DMS 273 treated with DMSO at 0.1 percent for 48 hours (cell line): Measurements from ENCODE around the gene ETFRF1.

Experiments
- DNase-seq: peaks from one replicate; lab custom pipeline; 2025; lab: John Stamatoyannopoulos, UW

ETFRF1 gene

DNA sequence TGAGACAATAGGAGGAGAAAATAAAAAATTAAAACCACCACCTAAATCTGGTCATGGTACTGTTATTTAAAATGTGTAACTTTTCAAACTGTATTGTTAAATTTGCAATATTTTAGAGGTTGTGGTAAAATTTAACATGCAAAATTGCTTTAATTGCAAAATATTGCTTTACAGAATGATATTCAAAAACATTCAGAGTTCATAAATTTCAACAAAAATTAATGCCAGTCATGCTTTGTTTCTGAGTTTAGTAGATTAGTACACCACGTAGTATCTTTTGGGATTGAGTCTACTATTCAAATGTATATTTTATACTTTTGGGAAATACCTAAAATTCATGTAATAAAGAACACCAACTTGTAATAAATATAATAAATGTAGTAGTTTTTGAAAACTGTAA is 18.3 kb downstream of the ETFRF1 start:
- DNase-seq, result no peak

DNA sequence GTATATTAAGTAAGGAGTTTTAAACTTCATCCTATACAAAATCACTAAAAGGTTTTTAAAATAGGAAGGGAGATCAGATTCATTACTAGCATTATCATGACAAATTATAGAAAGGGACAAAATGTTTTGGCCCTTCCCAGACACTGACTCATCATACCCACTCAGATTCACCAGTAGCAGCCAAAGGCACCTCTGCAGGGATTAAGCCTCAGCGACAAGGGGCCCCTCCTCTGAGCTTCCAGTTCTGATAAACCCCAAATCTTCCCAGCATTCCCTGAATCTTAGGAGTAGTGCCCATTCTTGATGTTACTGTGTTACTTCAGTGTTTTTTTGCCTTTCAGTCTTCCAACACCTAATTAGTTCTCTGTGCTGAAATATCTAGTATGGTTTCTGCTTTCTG is 41.2 kb downstream of the ETFRF1 start:
- DNase-seq, result no peak

DNA sequence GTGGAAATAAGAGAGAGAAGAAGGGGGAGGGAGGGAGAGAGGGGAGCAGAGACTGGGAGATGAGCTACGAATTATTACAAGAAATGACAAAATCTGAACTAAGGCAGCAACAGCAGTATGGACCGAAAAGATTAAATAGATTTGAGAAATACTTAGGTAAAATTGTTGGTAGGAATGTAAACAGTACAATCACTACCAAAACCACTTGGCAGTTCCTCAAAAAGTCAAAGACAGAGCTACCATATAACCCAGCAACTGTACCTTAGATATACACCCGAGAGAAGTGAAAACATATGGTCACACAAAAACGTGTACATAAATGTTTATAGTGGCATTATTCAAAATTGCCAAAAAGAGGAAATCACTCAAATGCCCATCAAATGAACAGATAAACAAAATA is 41.6 kb downstream of the ETFRF1 start:
- no peak for DNase-seq

GRCh38 chr12:25241167-25242020 is 46.4 kb downstream of the ETFRF1 start:
- DNase-seq, result no peak

- no peak for DNase-seq
Measured at GRCh38 chr12:25242981-25243679, 48.1 kb downstream of the ETFRF1 start.

DNA sequence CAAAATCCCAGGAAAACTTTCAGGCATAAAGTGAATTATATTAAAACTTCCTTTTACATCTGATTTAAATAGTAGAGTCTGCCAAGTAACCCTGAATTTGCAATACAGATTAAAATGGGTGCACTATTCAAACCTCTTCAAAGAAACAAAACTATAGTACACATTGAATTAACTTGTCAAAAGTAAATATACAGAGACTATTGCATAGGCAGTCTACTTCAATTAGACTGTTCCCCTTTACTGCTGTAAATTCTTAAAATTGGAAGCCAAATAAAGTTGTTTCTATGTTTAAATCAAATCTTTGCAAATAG is 48.6 kb downstream of the ETFRF1 start:
- DNase-seq, result no peak

DNA sequence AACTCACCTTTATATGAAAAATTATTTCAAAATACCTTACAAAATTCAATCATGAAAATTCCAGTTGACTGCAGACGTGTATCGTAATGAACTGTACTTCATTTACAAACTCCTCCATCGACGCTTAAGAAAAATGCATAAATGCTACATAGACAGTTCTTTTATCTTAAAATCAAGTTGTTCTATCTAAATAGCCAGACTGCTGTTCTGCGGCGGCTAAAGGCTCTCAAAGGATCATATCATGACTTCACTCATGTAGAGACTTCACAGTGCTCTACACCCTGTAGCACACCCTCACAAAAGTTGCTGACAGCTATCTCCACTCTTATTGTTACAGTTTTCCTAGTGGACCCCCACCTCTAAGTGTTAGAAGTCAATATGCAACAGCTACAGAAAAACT is 50.5 kb downstream of the ETFRF1 start:
- no peak for DNase-seq

- no peak for DNase-seq
Measured at GRCh38 chr12:25248137-25248536, 53.1 kb downstream of the ETFRF1 start.

DNA sequence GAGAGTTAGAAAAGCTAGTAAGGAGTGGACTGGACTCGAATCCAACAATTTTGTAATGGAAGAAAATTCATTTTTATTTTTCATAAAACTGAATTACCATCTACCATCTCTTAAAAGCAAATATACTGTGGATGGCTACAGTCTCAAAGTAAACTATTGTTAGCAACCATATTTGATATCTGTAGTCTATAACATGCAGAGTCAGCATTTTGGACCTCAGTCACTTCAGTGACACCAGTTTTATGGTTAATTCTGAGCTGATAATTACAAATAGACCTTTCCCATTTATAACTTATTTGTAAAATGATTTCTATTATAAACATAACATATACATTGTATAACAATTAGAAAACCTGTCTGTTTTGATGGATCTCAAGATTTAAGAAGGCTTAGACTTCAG is 53.7 kb downstream of the ETFRF1 start:
- no peak for DNase-seq

DNA sequence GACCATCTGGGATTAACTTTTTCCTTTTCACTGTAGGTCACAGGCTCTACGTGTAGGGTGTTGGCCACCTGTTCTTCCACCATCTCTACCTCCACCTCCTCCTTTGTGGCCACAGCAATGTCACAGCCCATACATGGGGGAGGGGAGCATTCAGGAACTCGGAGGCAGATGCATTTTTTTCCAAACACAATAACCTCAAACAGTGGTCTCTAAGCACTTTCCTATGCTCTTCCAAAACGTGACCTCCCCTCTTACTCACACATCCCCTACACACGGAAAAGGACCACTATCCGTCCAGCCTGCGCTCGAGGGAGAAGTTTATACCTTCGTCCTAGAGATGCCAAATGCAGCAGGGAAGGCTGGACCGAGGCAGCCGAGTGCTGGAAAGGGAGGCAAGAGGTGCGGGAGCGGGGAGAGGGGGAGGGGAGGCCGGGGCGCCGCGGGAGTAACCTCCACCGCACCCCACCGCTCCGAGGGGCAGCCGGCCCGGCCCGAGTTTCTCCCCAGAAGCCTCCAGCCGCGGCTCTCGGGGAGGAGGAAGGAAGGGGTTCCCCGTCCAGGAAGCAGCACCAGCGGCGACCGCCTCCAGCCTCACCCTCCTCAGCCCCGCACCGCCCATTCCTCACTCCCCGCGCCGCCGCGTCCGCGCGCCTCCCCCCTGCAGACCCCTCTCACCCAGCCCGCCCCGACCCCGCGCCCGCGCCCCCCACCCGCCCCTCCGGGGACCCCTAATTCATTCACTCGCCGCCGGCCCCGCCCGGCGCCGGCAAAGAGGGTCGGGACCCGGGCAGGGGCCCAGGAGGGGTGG is 55.1 kb downstream of the ETFRF1 start:
- no peak for DNase-seq

DNA sequence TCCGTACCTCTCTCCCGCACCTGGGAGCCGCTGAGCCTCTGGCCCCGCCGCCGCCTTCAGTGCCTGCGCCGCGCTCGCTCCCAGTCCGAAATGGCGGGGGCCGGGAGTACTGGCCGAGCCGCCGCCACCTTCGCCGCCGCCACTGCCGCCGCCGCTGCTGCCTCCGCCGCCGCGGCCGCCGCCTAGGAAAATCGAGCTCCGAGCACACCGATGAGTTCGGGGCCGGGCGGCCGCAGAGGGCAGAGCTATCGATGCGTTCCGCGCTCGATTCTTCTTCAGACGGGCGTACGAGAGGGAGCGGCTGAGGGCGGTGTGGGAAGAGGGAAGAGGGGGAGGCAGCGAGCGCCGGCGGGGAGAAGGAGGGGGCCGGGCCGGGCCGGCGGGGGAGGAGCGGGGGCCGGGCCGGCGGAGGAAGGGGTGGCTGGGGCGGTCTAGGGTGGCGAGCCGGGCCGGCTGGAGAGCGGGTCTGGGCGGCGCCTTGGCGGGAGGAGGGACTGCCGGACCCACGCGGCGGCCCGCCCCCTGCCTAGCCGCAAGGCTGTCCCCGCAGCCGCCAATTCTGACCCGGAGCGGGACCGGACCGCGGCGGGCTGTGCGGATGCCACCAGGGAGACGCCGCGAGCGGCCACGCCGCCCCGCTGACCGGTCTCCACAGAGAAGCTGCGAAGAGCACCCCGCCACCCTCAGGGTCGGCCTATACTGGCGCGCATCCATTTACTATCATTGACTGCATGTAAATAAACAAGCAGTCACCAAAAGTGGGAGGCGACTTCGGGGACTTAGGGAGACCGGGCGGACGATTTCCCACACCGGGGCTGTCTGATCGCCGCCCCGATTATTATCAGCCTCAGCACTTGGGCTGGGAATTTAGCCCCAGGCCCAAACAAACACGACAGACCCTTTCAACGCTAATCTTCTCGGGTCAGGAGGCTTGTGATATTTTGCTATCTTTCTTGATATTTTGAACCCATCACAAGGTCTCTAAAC is 56.0 kb downstream of the ETFRF1 start, which contains the start of gene KRAS:
TSS of gene KRAS (minus strand) at position 186 of the 987 bp plus-strand sequence.
- peak; percentile 62 for DNase-seq

DNA sequence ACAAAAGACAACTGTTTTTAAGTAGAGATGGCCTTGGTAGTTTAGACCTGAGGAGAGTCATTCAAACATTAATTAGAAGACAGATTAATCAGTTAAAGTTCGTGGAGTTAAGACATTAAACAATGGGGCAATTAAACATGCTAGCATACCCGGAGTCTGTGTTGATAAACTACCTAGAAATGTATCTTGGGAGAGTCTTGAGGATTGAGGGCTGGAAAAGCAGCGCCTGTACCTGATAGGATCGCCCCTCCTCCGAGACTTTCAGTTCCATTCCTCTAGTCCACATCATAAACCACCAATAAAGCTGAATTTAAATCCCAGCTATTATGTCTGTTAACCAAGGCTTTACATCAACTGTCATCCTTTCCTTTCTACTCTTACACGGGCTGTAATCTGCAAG is 56.7 kb downstream of the ETFRF1 start:
- no peak for DNase-seq

DNA sequence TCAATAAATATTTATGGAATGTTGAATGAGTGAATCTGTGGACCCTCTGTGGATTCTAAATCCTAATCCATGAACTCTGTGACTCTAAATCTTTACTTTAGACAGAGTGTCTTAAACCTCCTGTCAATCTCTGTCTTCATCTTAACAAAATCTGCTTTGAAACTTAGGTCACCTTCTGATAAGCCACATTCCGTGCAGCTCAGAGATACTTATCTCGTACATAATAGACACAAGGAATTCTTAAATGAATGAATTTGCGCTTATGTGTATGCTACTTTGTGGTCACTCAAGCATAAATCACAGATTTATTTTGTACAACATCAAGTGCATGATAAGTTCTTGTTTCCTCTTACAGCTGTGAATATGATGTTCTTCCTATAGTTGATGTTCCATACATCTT is 57.9 kb downstream of the ETFRF1 start:
- DNase-seq, result no peak

GRCh38 chr12:25253371-25254068 is 58.5 kb downstream of the ETFRF1 start:
- DNase-seq, result no peak

- DNase-seq, result no peak
Measured at GRCh38 chr12:25254271-25254880, 59.3 kb downstream of the ETFRF1 start.
